ENCODE measurements around the gene RBBP8NL.

Gene RBBP8NL

GRCh38 chr20:62472138-62472940 lies 45.0 kb upstream of the RBBP8NL start:
- no peak overlapping the region for H2AFZ ChIP-seq (ENCODE audit: insufficient read depth, low read length, poor library complexity)

GRCh38 chr20:62470459-62470858 lies 43.1 kb upstream of the RBBP8NL start:
- Histone ChIP-seq H3K9me3 (ENCODE audit: insufficient read depth, low read depth, low read length) (peaks cover 1% of the 10 kb centered on the region), H3K4ac (ENCODE audit: low read depth, low read length) (no peak overlapping the region), H2BK5ac (ENCODE audit: low read depth, low read length, poor library complexity) (no peak overlapping the region), H3K79me2 (ENCODE audit: control insufficient read depth, insufficient read depth, low read length, poor library complexity) (no peaks in the 10 kb centered on the region), H4K8ac (ENCODE audit: low read depth, low read length) (no peak overlapping the region), H3K36me3 (ENCODE audit: control insufficient read depth in 1 of 2, insufficient read depth in 2 of 2, low read length in 2 of 2) (no peaks in the 10 kb centered on the region), H3K18ac (ENCODE audit: low read length) (no peak overlapping the region), H3K79me1 (ENCODE audit: low read length) (no peaks in the 10 kb centered on the region), H2AK5ac (ENCODE audit: low read length) (no peak overlapping the region), H3K14ac (ENCODE audit: low read length) (no peak overlapping the region), H4K91ac (ENCODE audit: low read depth, low read length) (no peak overlapping the region), H2BK120ac (ENCODE audit: insufficient read depth, low read length, poor library complexity) (no peak overlapping the region), H2AFZ (ENCODE audit: insufficient read depth, low read length, poor library complexity) (no peak overlapping the region), H3K9ac (ENCODE audit: low read length) (no peak overlapping the region), H3K27ac (ENCODE audit: low read depth, low read length) (no peak overlapping the region), H3K4me2 (ENCODE audit: low read length) (no peak overlapping the region), H3K4me3 (ENCODE audit: low read depth, low read length) (no peak overlapping the region), H2BK12ac (ENCODE audit: low read length) (no peak overlapping the region), H4K12ac (ENCODE audit: low read depth, low read length) (no peak overlapping the region), H3K23ac (ENCODE audit: low read length) (no peak overlapping the region), H3K4me1 (ENCODE audit: control insufficient read depth in 1 of 2, insufficient read depth in 2 of 2, low read length in 2 of 2) (peaks cover 6 to 11% of the 10 kb centered on the region in 2 experiments), H3K27me3 (ENCODE audit: insufficient read depth, low read length) (peaks cover 16% of the 10 kb centered on the region)
- DNase-seq, result no peak
- no CpG with 5 or more reads among the region's 12 CpGs for WGBS (ENCODE audit: extremely low coverage, insufficient coverage, insufficient read length)

More at GRCh38 chr20:62472138-62472940, 45.0 kb upstream of the RBBP8NL start:
- H3K9ac ChIP-seq (ENCODE audit: low read length), result no peak overlapping the region
- H4K8ac ChIP-seq (ENCODE audit: low read depth, low read length), result no peak overlapping the region
- no peaks in the 10 kb centered on the region for H3K36me3 ChIP-seq (ENCODE audit: control insufficient read depth in 1 of 2, insufficient read depth in 2 of 2, low read length in 2 of 2)
- no peak overlapping the region for H4K91ac ChIP-seq (ENCODE audit: low read depth, low read length)
- H4K12ac ChIP-seq (ENCODE audit: low read depth, low read length), result no peak overlapping the region
- H3K23ac ChIP-seq (ENCODE audit: low read length), result no peak overlapping the region
- no peak overlapping the region for H2BK12ac ChIP-seq (ENCODE audit: low read length)
- H3K27me3 ChIP-seq (ENCODE audit: insufficient read depth, low read length), result peaks cover 28% of the 10 kb centered on the region
- no peak overlapping the region for H3K4me2 ChIP-seq (ENCODE audit: low read length)
- no peak overlapping the region for H3K18ac ChIP-seq (ENCODE audit: low read length)
- H3K14ac ChIP-seq (ENCODE audit: low read length), result no peak overlapping the region
- H3K79me1 ChIP-seq (ENCODE audit: low read length), result no peaks in the 10 kb centered on the region
- peaks cover 1% of the 10 kb centered on the region for H3K9me3 ChIP-seq (ENCODE audit: insufficient read depth, low read depth, low read length)
- H2AK5ac ChIP-seq (ENCODE audit: low read length), result no peak overlapping the region
- no peak overlapping the region for H2BK5ac ChIP-seq (ENCODE audit: low read depth, low read length, poor library complexity)
- peaks cover 11 to 18% of the 10 kb centered on the region in 2 experiments for H3K4me1 ChIP-seq (ENCODE audit: control insufficient read depth in 1 of 2, insufficient read depth in 2 of 2, low read length in 2 of 2)
- no CpG with 5 or more reads among the region's 23 CpGs for WGBS (ENCODE audit: extremely low coverage, insufficient coverage, insufficient read length)
- DNase-seq, result no peak
- no peak overlapping the region for H3K4ac ChIP-seq (ENCODE audit: low read depth, low read length)
- no peaks in the 10 kb centered on the region for H3K79me2 ChIP-seq (ENCODE audit: control insufficient read depth, insufficient read depth, low read length, poor library complexity)
- no peak overlapping the region for H2BK120ac ChIP-seq (ENCODE audit: insufficient read depth, low read length, poor library complexity)
- no peak overlapping the region for H3K4me3 ChIP-seq (ENCODE audit: low read depth, low read length)
- no peak overlapping the region for H3K27ac ChIP-seq (ENCODE audit: low read depth, low read length)

GRCh38 chr20:62470001-62470400 lies 42.7 kb upstream of the RBBP8NL start:
- Histone ChIP-seq H2AFZ (ENCODE audit: insufficient read depth, low read length, poor library complexity) (no peak overlapping the region), H4K8ac (ENCODE audit: low read depth, low read length) (no peak overlapping the region), H4K12ac (ENCODE audit: low read depth, low read length) (no peak overlapping the region), H3K27ac (ENCODE audit: low read depth, low read length) (no peak overlapping the region), H2BK5ac (ENCODE audit: low read depth, low read length, poor library complexity) (no peak overlapping the region), H3K4me1 (ENCODE audit: control insufficient read depth in 1 of 2, insufficient read depth in 2 of 2, low read length in 2 of 2) (peaks cover 6 to 8% of the 10 kb centered on the region in 2 experiments), H3K27me3 (ENCODE audit: insufficient read depth, low read length) (peaks cover 12% of the 10 kb centered on the region), H2BK12ac (ENCODE audit: low read length) (no peak overlapping the region), H3K9ac (ENCODE audit: low read length) (no peak overlapping the region), H2AK5ac (ENCODE audit: low read length) (no peak overlapping the region), H3K79me1 (ENCODE audit: low read length) (no peaks in the 10 kb centered on the region), H3K4me3 (ENCODE audit: low read depth, low read length) (no peak overlapping the region), H3K4ac (ENCODE audit: low read depth, low read length) (no peak overlapping the region), H3K23ac (ENCODE audit: low read length) (no peak overlapping the region), H3K18ac (ENCODE audit: low read length) (no peak overlapping the region), H4K91ac (ENCODE audit: low read depth, low read length) (no peak overlapping the region), H2BK120ac (ENCODE audit: insufficient read depth, low read length, poor library complexity) (no peak overlapping the region), H3K79me2 (ENCODE audit: control insufficient read depth, insufficient read depth, low read length, poor library complexity) (no peaks in the 10 kb centered on the region), H3K9me3 (ENCODE audit: insufficient read depth, low read depth, low read length) (peaks cover 1% of the 10 kb centered on the region), H3K4me2 (ENCODE audit: low read length) (no peak overlapping the region), H3K14ac (ENCODE audit: low read length) (no peak overlapping the region), H3K36me3 (ENCODE audit: control insufficient read depth in 1 of 2, insufficient read depth in 2 of 2, low read length in 2 of 2) (no peaks in the 10 kb centered on the region)
- WGBS (ENCODE audit: extremely low coverage, insufficient coverage, insufficient read length), result no CpG with 5 or more reads among the region's 18 CpGs
- DNase-seq, result no peak

DNA sequence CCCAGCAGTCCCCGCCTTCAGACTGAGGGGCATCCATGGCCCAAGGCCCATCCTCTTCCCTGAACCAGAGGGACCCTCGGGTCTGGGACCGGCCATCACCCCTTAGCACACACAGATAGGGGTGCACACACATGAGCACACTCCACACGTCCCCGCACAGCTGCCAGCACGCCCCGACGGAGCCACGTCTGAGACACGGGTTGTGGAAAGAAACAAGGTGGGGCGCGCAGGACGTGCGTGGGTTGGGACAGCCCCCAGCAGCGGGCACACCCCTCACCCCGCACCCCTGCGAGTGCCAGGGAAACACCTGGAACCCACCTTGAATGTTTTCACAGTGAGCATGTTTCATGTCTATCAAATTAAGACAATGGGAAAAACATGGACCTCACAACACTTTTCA lies 42.0 kb upstream of the RBBP8NL start:
- H3K79me2 ChIP-seq (ENCODE audit: control insufficient read depth, insufficient read depth, low read length, poor library complexity), result no peaks in the 10 kb centered on the region

More for the DNA sequence above, 42.0 kb upstream of the RBBP8NL start:
- Histone ChIP-seq H2BK12ac (ENCODE audit: low read length) (no peak overlapping the region), H3K23ac (ENCODE audit: low read length) (no peak overlapping the region), H2BK5ac (ENCODE audit: low read depth, low read length, poor library complexity) (no peak overlapping the region), H2AK5ac (ENCODE audit: low read length) (no peak overlapping the region), H3K79me1 (ENCODE audit: low read length) (no peaks in the 10 kb centered on the region), H3K9me3 (ENCODE audit: insufficient read depth, low read depth, low read length) (peaks cover 1% of the 10 kb centered on the region), H2BK120ac (ENCODE audit: insufficient read depth, low read length, poor library complexity) (no peak overlapping the region), H4K8ac (ENCODE audit: low read depth, low read length) (no peak overlapping the region), H3K9ac (ENCODE audit: low read length) (no peak overlapping the region), H2AFZ (ENCODE audit: insufficient read depth, low read length, poor library complexity) (no peak overlapping the region), H3K14ac (ENCODE audit: low read length) (no peak overlapping the region), H3K27me3 (ENCODE audit: insufficient read depth, low read length) (peaks cover 7% of the 10 kb centered on the region), H3K27ac (ENCODE audit: low read depth, low read length) (no peak overlapping the region), H3K18ac (ENCODE audit: low read length) (no peak overlapping the region), H3K4me3 (ENCODE audit: low read depth, low read length) (no peak overlapping the region), H4K91ac (ENCODE audit: low read depth, low read length) (no peak overlapping the region), H3K4me2 (ENCODE audit: low read length) (no peak overlapping the region), H4K12ac (ENCODE audit: low read depth, low read length) (no peak overlapping the region), H3K4ac (ENCODE audit: low read depth, low read length) (no peak overlapping the region), H3K4me1 (ENCODE audit: control insufficient read depth in 1 of 2, insufficient read depth in 2 of 2, low read length in 2 of 2) (peaks cover 5 to 6% of the 10 kb centered on the region in 2 experiments), H3K36me3 (ENCODE audit: control insufficient read depth in 1 of 2, insufficient read depth in 2 of 2, low read length in 2 of 2) (no peaks in the 10 kb centered on the region)
- WGBS (ENCODE audit: extremely low coverage, insufficient coverage, insufficient read length), result no CpG with 5 or more reads among the region's 17 CpGs
- no peak for DNase-seq
